Activated CD4-positive, alpha-beta memory T cell treated with anti-CD3 and anti-CD28 coated beads for 36 hours (primary cell): ENCODE data around the gene CPT1B. TPM values are rescaled to one million over a fixed set of nuclear protein-coding genes. Genes with fewer than 3 reads are reported as not detected.
A peak's percentile ranks its signal among the peaks of the same experiment; 100 is the strongest.
"Not testable (repeated sequence)": the region's sequence is repeated elsewhere in the genome, so short reads cannot be mapped to it uniquely, and the experiment has no call there.

Source experiments
- CTCF ChIA-PET: fragments of 350-600 bp; sonication (Branson Sonifier 250); formaldehyde crosslinking; loops from one replicate; lab custom pipeline; 2021; ENCODE audit warnings: antibody characterized with exemption, inconsistent platforms; lab: Charles Lee
- POLR2A ChIA-PET: fragments of 350-600 bp; sonication (Branson Sonifier 250); formaldehyde crosslinking; loops from one replicate; lab custom pipeline; 2021; ENCODE audit warnings: antibody characterized with exemption; lab: Charles Lee
- DNase-seq: peaks from one replicate; pipeline ENCODE4 v3.0.0-alpha.2; 2020
- H3K27ac Mint-ChIP-seq: one replicate; pipeline ENCODE4 v1.8.0; 2021; ENCODE audit warnings: mixed read lengths
- H3K27me3 Mint-ChIP-seq: one replicate; pipeline ENCODE4 v1.8.0; 2021; ENCODE audit warnings: mixed read lengths
- H3K36me3 Mint-ChIP-seq: one replicate; pipeline ENCODE4 v1.8.0; 2021; ENCODE audit warnings: mixed read lengths
- H3K4me1 Mint-ChIP-seq: one replicate; pipeline ENCODE4 v1.8.0; 2021; ENCODE audit warnings: low read depth, mixed read lengths
- H3K4me3 Mint-ChIP-seq: one replicate; pipeline ENCODE4 v1.8.0; 2021; ENCODE audit warnings: mild to moderate bottlenecking, mixed read lengths
- H3K9me3 Mint-ChIP-seq: one replicate; pipeline ENCODE4 v1.8.0; 2021; ENCODE audit warnings: mixed read lengths
- intact Hi-C: fragments of 100-400 bp; cut with micrococcal nuclease; formaldehyde crosslinking; loops from one replicate; pipeline ENCODE4 v1.15.1; 2023
- total RNA-seq, 2 experiments: library from RNA; stranded (reverse); gene quantifications; one replicate each; pipeline ENCODE4 v1.2.3, GENCODE V29; 2021

The CPT1B gene
- total RNA-seq, 2 experiments from 2014 or later = 33.3 to 36.9 TPM

DNA sequence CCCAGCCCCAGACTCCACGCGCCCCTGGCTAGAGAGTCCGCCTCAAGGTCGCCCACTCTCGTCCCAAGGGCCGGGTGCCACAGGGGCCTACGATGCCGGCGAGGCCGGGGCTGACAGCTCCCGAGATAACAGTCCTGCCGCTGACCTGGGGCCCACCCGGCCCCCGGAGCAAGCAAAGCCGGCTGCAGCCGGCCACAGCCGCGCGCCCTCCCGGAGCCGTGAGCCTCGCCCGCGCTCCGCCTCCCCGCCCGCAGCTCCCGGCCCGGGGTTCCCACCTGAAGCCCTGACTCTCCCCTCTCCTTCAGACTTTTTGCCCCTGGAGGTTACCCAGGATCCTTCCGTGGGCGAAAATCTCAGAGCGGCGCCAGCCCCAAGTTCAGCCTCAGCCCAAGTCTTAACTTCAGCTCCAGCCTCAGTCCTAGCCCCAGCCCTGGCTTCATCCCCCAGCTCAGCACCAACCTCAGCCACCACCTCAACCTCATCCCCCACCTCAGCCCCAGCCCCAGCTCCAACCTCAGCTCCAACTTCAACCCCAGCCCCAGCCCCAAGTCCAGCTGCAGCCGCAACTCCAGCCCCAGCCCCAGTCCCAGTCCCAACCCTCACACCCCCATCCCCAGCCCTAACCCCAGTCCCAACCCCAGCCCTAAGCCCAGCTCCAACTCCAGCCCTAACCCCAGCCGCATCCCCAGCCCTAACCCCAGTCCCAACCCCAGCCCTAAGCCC lies 30.8 kb downstream of the CPT1B start:
- no peak overlapping the region for H3K27ac Mint-ChIP-seq
- H3K4me1 Mint-ChIP-seq = peaks cover 42% of the 10 kb centered on the region
- H3K9me3 Mint-ChIP-seq = peaks cover 2% of the 10 kb centered on the region
- H3K36me3 Mint-ChIP-seq = peaks cover 5% of the 10 kb centered on the region
- H3K4me3 Mint-ChIP-seq = no peak overlapping the region
- no peaks in the 10 kb centered on the region for H3K27me3 Mint-ChIP-seq
- ChIA-PET CTCF (interaction anchor here (0.9 to 4.9 kb wide), 9 partner anchors 8 to 80 kb away, joined by 3 to 46 read pairs (median 11); partner anchors contain the start of genes ARSA, CHKB, SCO2 and SYCE3), POLR2A (interaction anchor here (0.8 to 7.5 kb wide), 7 partner anchors 8 to 73 kb away, joined by 4 to 71 read pairs (median 11); partner anchors contain the start of genes SCO2, SYCE3 and TYMP)
- intact Hi-C loops = no loop called here
- DNase-seq = no peak

- CTCF ChIA-PET = interaction anchor here (1.5 to 4.9 kb wide), 7 partner anchors 11 to 75 kb away, joined by 5 to 46 read pairs (median 11); partner anchors contain the start of genes SCO2 and SYCE3
- H3K36me3 Mint-ChIP-seq = peaks cover 5% of the 10 kb centered on the region
- H3K4me3 Mint-ChIP-seq = peak overlapping the region; percentile 46
- peaks cover 50% of the 10 kb centered on the region for H3K4me1 Mint-ChIP-seq
- intact Hi-C loops = no loop called here
- no peak for DNase-seq
- no peaks in the 10 kb centered on the region for H3K27me3 Mint-ChIP-seq
- POLR2A ChIA-PET = interaction anchor here (2.2 to 7.5 kb wide), 3 partner anchors 7 to 20 kb away, joined by 9 to 71 read pairs (median 22); partner anchors contain the start of genes SCO2 and TYMP
- peaks cover 2% of the 10 kb centered on the region for H3K9me3 Mint-ChIP-seq
- H3K27ac Mint-ChIP-seq = peak overlapping the region; percentile 64
These were observed 31.6 kb downstream of the CPT1B start for GRCh38 chr22:50546326-50547262.

GRCh38 chr22:50545522-50546325 lies 32.5 kb downstream of the CPT1B start, which contains the start of gene KLHDC7B:
Gene KLHDC7B (plus strand): TSS chr22:50545899. CDS start chr22:50546244, 345 bp downstream.
- intact Hi-C loops = loop anchor here (2.0 kb wide), 1 partner anchor 15 kb away; the partner anchor contains the start of gene TYMP
- ChIA-PET CTCF (interaction anchor here (0.8 to 4.9 kb wide), 7 partner anchors 10 to 75 kb away, joined by 3 to 46 read pairs (median 7); partner anchors contain the start of genes SCO2, SYCE3 and TYMP), POLR2A (interaction anchor here (2.2 to 7.5 kb wide), 2 partner anchors 13 to 19 kb away, joined by 9 to 71 read pairs; partner anchors contain the start of genes SCO2 and TYMP)
- H3K27ac Mint-ChIP-seq = peak within 1 kb of the TSS; percentile 76
- peaks cover 55% of the 10 kb centered on the region for H3K4me1 Mint-ChIP-seq
- peaks cover 6% of the 10 kb centered on the region for H3K36me3 Mint-ChIP-seq
- peak within 1 kb of the TSS; percentile 46 for H3K4me3 Mint-ChIP-seq
- DNase-seq = peak; percentile 66
- no peaks in the 10 kb centered on the region for H3K27me3 Mint-ChIP-seq
- peaks cover 2% of the 10 kb centered on the region for H3K9me3 Mint-ChIP-seq

DNA sequence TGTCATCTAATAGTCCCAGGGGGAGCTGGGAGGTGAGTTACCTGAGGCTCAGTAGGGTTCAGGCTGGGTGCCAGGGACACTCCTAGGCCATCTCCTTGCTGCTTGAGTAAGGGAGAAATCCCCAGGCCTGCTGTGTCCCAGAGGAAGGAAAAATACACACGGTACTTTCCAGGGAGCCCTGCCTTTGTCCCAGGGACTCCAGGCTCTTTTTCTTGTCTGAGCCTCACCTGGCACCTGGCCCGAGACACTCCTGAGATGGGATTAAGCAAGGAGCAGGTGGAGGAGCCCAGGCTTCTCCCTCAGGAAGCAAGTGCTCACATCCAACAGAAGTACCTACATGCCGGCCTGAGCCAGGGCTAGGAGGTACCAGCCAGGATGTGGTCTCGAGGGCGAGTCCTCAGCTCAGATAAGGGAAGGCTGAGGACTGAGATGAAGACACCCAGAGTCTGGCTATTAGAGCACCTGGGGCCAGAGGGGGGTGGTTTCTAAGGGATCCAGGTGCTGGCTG lies 33.4 kb downstream of the CPT1B start:
- POLR2A ChIA-PET = interaction anchor here (0.8 to 7.5 kb wide), 4 partner anchors 12 to 72 kb away, joined by 3 to 71 read pairs (median 6); partner anchors contain the start of genes SCO2 and TYMP
- peak; percentile 56 for DNase-seq
- peaks cover 4% of the 10 kb centered on the region for H3K36me3 Mint-ChIP-seq
- H3K27me3 Mint-ChIP-seq = no peaks in the 10 kb centered on the region
- CTCF ChIA-PET = interaction anchor here (0.8 to 4.9 kb wide), 8 partner anchors 9 to 147 kb away, joined by 3 to 46 read pairs (median 6); partner anchors contain the start of genes SCO2, SYCE3 and TYMP
- intact Hi-C loops = loop anchor here (1.0 to 2.0 kb wide), 2 partner anchors 14 to 18 kb away; partner anchors contain the start of genes SYCE3 and TYMP
- peak overlapping the region; percentile 59 for H3K4me3 Mint-ChIP-seq
- H3K27ac Mint-ChIP-seq = peak overlapping the region; percentile 76
- H3K9me3 Mint-ChIP-seq = peaks cover 2% of the 10 kb centered on the region
- H3K4me1 Mint-ChIP-seq = peaks cover 53% of the 10 kb centered on the region

- Mint-ChIP-seq H3K27ac (peak overlapping the region; percentile 76), H3K4me1 (peaks cover 57% of the 10 kb centered on the region), H3K27me3 (no peaks in the 10 kb centered on the region), H3K9me3 (peaks cover 2% of the 10 kb centered on the region), H3K36me3 (peaks cover 4% of the 10 kb centered on the region), H3K4me3 (peak overlapping the region; percentile 59)
- intact Hi-C loops = loop anchor here (1.0 to 2.0 kb wide), 2 partner anchors 13 to 18 kb away; partner anchors contain the start of genes SYCE3 and TYMP
- DNase-seq = peak; percentile 92
- ChIA-PET POLR2A (interaction anchor here (0.8 to 7.5 kb wide), 4 partner anchors 12 to 71 kb away, joined by 3 to 71 read pairs (median 6); partner anchors contain the start of genes SCO2 and TYMP), CTCF (interaction anchor here (0.9 to 4.9 kb wide), 7 partner anchors 8 to 148 kb away, joined by 3 to 46 read pairs (median 5); partner anchors contain the start of gene SYCE3)
These were observed 34.0 kb downstream of the CPT1B start for GRCh38 chr22:50544078-50544745.

- Mint-ChIP-seq H3K36me3 (peaks cover 4% of the 10 kb centered on the region), H3K9me3 (peaks cover 2% of the 10 kb centered on the region), H3K27me3 (no peaks in the 10 kb centered on the region), H3K27ac (peak overlapping the region; percentile 95), H3K4me1 (peaks cover 68% of the 10 kb centered on the region), H3K4me3 (peak overlapping the region; percentile 27)
- DNase-seq = peak; percentile 79
- ChIA-PET CTCF (interaction anchor here (1.2 to 7.5 kb wide), 3 partner anchors 16 to 78 kb away, joined by 4 to 88 read pairs (median 4); partner anchors contain the start of genes SCO2 and SYCE3), POLR2A (interaction anchor here (4.8 to 9.9 kb wide), 2 partner anchors 11 to 15 kb away, joined by 29 to 139 read pairs; partner anchors contain the start of genes SCO2 and TYMP)
- intact Hi-C loops = no loop called here
These were observed 35.8 kb downstream of the CPT1B start for GRCh38 chr22:50542416-50542927.

DNA sequence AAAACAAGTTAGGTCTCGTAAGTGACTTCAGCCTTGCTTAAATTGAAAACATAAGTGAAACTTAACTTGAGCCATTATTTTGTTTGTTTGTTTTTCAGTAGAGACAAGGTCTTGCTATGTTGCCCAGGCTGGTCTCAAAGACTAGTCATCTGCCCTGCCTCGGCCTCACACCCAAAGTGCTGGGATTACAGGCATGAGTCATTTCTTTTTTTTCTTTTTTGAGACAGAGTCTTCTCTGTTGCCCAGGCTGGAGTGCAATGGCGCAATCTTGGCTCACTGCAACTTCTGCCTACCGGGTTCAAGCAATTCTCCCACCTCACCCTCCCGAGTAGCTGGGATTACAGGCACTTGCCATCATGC lies 36.6 kb downstream of the CPT1B start:
- H3K9me3 Mint-ChIP-seq, intact Hi-C loops, H3K27me3 Mint-ChIP-seq, H3K36me3 Mint-ChIP-seq: not testable (repeated sequence)
- Mint-ChIP-seq H3K27ac (peak overlapping the region; percentile 95), H3K4me1 (peaks cover 73% of the 10 kb centered on the region), H3K4me3 (peak overlapping the region; percentile 36)
- ChIA-PET CTCF (interaction anchor here (1.8 to 7.5 kb wide), 3 partner anchors 15 to 33 kb away, joined by 3 to 88 read pairs (median 23); partner anchors contain the start of genes LMF2, NCAPH2, SCO2 and SYCE3), POLR2A (interaction anchor here (4.8 to 9.9 kb wide), 2 partner anchors 10 to 15 kb away, joined by 29 to 139 read pairs; partner anchors contain the start of genes SCO2 and TYMP)
- DNase-seq = peak; percentile 78

DNA sequence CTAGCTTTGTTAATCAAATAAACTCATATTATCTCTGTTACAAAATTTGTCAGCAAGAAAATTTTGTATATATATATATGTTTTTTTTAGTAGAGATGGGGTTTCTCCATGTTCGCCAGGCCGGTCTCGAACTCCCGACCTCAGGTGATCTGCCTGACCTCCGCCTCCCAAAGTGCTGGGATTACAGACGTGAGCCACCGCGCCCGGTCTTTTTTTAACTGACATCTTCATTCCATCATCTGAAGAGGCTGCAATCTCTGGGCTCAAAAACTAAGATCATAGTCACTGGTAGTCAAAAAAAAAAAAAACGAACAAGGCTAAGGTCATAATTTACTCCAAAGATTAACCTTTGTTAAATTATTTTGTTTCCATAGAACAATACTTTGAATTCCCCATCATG lies 37.8 kb downstream of the CPT1B start:
- peaks cover 4% of the 10 kb centered on the region for H3K36me3 Mint-ChIP-seq
- CTCF ChIA-PET = interaction anchor here (0.6 to 7.5 kb wide), 7 partner anchors 11 to 297 kb away, joined by 3 to 88 read pairs (median 7); partner anchors contain the start of genes LMF2, NCAPH2, SCO2 and SYCE3
- H3K27ac Mint-ChIP-seq = peak overlapping the region; percentile 95
- H3K4me1 Mint-ChIP-seq = peaks cover 71% of the 10 kb centered on the region
- DNase-seq = no peak
- no peaks in the 10 kb centered on the region for H3K27me3 Mint-ChIP-seq
- H3K9me3 Mint-ChIP-seq = peaks cover 2% of the 10 kb centered on the region
- POLR2A ChIA-PET = interaction anchor here (0.6 to 9.9 kb wide), 8 partner anchors 8 to 153 kb away, joined by 3 to 139 read pairs (median 18); partner anchors contain the start of genes SCO2, SYCE3 and TYMP
- intact Hi-C loops = no loop called here
- peak overlapping the region; percentile 28 for H3K4me3 Mint-ChIP-seq

DNA sequence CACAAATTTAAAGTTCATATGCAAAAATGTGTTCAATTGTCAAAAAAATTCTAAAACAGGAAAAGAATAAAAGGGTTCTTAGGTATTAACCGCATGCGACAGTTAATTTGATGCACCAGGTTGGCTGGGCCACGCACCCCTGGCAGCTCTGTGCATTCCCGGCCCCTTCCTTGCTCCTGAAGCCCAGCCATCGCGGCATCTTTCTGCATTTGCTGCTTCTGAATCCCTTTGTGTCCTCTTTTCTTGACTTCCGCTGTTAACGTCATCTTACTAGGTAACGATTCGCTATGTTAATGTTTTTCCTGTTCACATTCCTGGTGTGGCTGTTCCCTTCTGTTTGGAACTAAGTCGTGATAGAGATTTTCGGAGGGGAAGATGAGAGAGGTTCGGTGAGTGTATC lies 40.5 kb downstream of the CPT1B start:
- DNase-seq = no peak
- Mint-ChIP-seq H3K4me3 (no peak overlapping the region), H3K27me3 (no peaks in the 10 kb centered on the region), H3K9me3 (peaks cover 2% of the 10 kb centered on the region), H3K27ac (peak overlapping the region; percentile 100), H3K36me3 (peaks cover 4% of the 10 kb centered on the region), H3K4me1 (peaks cover 81% of the 10 kb centered on the region)
- ChIA-PET CTCF (interaction anchor here (1.5 to 7.5 kb wide), 2 partner anchors 12 to 25 kb away, joined by 4 to 88 read pairs; partner anchors contain the start of genes SCO2 and SYCE3), POLR2A (interaction anchor here (2.8 to 9.9 kb wide), 3 partner anchors 11 to 83 kb away, joined by 13 to 139 read pairs (median 39); partner anchors contain the start of genes SCO2, SYCE3 and TYMP)
- intact Hi-C loops = loop anchor here (2.0 to 10.0 kb wide), 3 partner anchors 13 to 603 kb away; partner anchors contain the start of genes CHKB and SCO2
